ENCODE data around the gene SLC5A1.
A peak's percentile ranks its signal among the peaks of the same experiment; 100 is the strongest.
"Not testable (repeated sequence)": the region's sequence is repeated elsewhere in the genome, so short reads cannot be mapped to it uniquely, and the experiment has no call there.

Gene SLC5A1

DNA sequence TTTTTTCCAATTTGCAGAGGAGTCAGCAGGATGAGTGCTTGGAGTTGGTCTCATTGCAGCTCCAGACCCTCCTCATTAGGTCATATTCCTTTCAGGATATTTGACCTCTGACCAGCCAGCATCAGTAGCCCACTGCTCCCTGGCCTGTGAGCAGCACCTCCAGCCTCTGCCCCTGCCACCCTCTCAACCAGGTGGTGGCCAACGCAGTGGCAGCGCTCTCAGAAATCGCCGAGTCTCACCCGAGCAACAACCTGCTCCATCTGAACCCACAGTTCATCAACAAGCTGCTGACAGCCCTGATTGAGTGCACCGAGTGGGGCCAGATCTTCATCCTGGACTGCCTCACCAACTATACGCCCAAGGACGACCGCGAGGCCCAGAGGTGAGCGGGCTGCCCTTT is 89.1 kb downstream of the SLC5A1 start:
- no peak for DNase-seq (ENCODE audit: low spot score)
- no peaks in the 10 kb centered on the region for H3K9me3 Mint-ChIP-seq
- H3K27me3 Mint-ChIP-seq (ENCODE audit: low read depth): no peaks in the 10 kb centered on the region
- no peak overlapping the region for H3K4me3 Mint-ChIP-seq
- H3K36me3 Mint-ChIP-seq (ENCODE audit: low read depth): no peaks in the 10 kb centered on the region
- H3K27ac Mint-ChIP-seq: no peak overlapping the region
- H3K4me1 Mint-ChIP-seq (ENCODE audit: low read depth): peaks cover 11% of the 10 kb centered on the region

DNA sequence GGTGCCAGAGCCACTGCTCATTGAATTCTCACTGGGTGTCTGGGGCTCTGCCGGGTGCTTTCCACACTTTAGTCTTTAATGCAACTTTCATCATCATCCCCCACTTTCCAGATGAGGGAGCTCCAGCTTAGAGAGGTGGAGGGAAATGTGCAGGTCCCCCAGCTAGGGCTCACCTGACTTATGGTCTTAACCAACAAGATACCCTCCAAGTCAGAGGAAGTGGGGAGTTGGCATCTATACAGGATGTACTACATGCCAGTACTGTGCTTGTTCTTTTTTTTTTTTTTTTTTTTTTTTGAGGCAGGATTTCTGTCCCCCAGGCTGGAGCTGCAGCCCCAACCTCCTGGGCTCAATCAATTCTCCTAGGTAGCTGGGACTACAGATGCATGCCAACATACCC is 89.7 kb downstream of the SLC5A1 start:
- no peaks in the 10 kb centered on the region for H3K9me3 Mint-ChIP-seq
- DNase-seq (ENCODE audit: low spot score): no peak
- no peaks in the 10 kb centered on the region for H3K36me3 Mint-ChIP-seq (ENCODE audit: low read depth)
- H3K4me3 Mint-ChIP-seq: no peak overlapping the region
- no peak overlapping the region for H3K27ac Mint-ChIP-seq
- H3K4me1 Mint-ChIP-seq (ENCODE audit: low read depth): peaks cover 17% of the 10 kb centered on the region
- H3K27me3 Mint-ChIP-seq (ENCODE audit: low read depth): no peaks in the 10 kb centered on the region

DNA sequence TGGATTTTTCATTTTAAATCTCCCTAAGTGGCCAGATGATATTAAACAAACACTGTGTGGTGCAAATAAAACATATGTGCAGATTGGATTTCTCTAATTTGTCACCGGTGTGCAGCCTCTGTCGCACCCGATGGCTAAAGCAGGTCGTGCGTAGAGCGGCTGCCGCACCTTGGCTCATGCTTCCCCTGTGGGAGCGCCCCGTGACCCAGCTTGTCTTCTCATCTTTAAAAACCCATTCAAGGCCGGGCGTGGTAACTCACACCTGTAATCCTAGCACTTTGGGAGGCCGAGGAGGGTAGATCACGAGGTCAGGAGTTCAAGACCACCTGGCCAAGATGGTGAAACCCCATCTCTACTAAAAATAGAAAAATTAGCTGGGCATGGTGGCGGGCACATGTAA is 91.7 kb downstream of the SLC5A1 start:
- H3K4me1 Mint-ChIP-seq (ENCODE audit: low read depth): peaks cover 23% of the 10 kb centered on the region
- not testable (repeated sequence) for H3K9me3 Mint-ChIP-seq; H3K27me3 Mint-ChIP-seq (ENCODE audit: low read depth); H3K36me3 Mint-ChIP-seq (ENCODE audit: low read depth); DNase-seq (ENCODE audit: low spot score); H3K4me3 Mint-ChIP-seq; H3K27ac Mint-ChIP-seq

DNA sequence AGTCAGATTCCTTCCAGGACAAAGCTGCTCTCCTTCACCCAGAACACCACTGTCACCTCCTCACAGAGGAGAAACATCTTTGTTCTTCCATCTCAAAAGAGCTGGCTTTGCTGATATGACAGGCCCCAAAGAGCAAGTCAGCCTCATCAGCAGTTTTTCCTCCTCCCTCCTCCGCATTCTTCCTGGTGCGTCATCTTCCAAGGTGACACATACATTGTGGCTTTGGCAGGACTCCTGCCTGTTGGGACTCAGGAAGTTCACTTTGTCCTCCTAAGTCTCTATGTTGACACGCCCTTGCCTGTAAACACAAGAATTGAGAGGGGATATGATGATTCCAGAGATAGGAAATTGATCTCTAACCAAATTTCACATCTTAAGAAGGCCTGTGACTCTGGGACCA is 92.9 kb downstream of the SLC5A1 start:
- not testable (repeated sequence) for H3K27me3 Mint-ChIP-seq (ENCODE audit: low read depth); H3K27ac Mint-ChIP-seq; H3K9me3 Mint-ChIP-seq; DNase-seq (ENCODE audit: low spot score); H3K36me3 Mint-ChIP-seq (ENCODE audit: low read depth)
- Mint-ChIP-seq H3K4me3 (peak overlapping the region; percentile 62), H3K4me1 (ENCODE audit: low read depth) (peaks cover 23% of the 10 kb centered on the region)

DNA sequence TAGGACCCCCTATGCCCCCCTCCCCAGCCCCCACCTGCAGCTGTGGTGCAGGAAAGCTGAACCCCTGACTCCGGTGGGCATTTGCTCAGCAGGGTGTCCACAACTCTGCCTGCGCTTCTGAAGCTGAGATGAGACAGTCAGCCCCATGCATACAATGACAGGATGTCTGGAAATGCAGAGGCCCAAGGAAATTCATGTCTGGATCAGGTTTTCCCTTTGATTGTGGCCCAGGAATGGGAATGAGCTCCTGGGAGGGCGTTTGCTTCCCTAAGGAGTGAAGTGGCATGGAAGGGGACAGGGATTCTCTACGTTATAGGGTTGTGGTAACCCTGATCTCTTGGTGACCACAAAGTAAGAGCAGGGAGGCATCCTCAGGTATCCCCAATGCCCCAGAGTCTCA is 93.8 kb downstream of the SLC5A1 start:
- not testable (repeated sequence) for H3K27me3 Mint-ChIP-seq (ENCODE audit: low read depth); H3K27ac Mint-ChIP-seq; H3K9me3 Mint-ChIP-seq; DNase-seq (ENCODE audit: low spot score); H3K36me3 Mint-ChIP-seq (ENCODE audit: low read depth)
- H3K4me1 Mint-ChIP-seq (ENCODE audit: low read depth): peaks cover 25% of the 10 kb centered on the region
- H3K4me3 Mint-ChIP-seq: peak overlapping the region; percentile 77

DNA sequence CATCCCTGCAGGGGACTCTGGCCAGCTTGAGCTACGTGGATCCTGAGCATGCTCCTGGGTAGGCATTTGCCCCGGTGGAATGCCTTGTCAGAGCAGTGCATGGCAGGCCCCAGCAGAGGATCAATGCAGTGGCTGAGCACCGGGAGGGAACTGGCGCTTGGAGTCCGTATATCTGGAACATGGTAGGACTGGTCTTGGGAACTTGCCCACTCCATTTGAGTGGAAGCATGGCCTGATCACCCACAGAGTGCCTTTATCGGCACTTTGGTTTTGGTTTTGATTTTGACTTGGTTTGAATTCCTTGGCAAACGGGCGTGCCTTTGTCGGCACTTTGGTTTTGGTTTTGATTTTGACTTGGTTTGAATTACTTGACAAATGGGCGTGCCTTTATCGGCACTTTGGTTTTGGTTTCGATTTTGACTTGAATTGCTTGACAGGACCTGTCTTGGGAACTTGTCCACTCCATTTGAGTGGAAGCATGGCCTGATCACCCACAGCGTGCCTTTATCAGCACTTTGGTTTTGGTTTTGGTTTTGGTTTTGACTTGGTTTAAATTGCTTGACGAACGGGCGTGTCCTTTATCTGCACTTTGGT is 94.8 kb downstream of the SLC5A1 start:
- not testable (repeated sequence) for H3K36me3 Mint-ChIP-seq (ENCODE audit: low read depth); H3K27me3 Mint-ChIP-seq (ENCODE audit: low read depth); H3K9me3 Mint-ChIP-seq
- Mint-ChIP-seq H3K27ac (peak overlapping the region; percentile 78), H3K4me3 (peak overlapping the region; percentile 77), H3K4me1 (ENCODE audit: low read depth) (peaks cover 35% of the 10 kb centered on the region)
- peak; percentile 81 for DNase-seq (ENCODE audit: low spot score)

DNA sequence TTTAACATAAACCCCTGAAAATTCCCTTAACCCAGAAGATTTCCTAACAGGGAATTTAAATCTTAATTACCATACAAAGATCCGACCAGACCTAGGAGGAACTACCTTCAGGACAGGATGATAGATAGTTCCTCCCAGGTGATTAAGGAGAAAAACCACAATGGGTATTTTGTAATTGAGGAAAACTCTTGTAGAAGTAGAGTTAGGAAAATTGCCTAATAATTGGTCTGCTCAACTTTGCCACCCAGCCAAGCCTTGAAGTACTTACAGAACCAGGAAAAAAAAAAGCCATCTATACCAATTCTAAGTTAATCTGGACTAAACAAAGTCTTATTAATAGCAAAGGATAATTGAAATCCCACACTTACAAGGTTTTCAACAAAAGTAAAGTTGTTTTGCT is 95.5 kb downstream of the SLC5A1 start:
- not testable (repeated sequence) for H3K27me3 Mint-ChIP-seq (ENCODE audit: low read depth); H3K36me3 Mint-ChIP-seq (ENCODE audit: low read depth); DNase-seq (ENCODE audit: low spot score); H3K9me3 Mint-ChIP-seq
- H3K4me3 Mint-ChIP-seq: peak overlapping the region; percentile 77
- peaks cover 42% of the 10 kb centered on the region for H3K4me1 Mint-ChIP-seq (ENCODE audit: low read depth)
- peak overlapping the region; percentile 78 for H3K27ac Mint-ChIP-seq

DNA sequence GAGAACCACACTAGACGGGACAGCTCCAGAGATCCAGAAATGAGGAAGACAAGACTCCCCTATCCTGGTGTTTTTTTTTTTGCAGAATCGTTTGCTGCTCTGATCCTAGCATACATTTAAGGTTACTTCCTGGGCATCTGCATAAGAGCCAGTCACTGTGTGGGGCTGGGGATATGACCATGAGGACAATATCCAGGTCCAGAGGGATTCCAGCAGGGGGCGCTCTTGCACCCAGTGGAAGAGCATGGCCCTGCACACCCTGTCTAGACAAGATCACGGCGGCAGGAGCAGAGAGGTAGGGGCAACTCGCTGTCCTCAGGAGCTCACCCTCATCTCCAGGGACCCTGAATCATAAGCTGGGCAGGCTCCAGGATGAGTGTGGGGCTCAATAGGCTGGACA is 97.6 kb downstream of the SLC5A1 start:
- peaks cover 57% of the 10 kb centered on the region for H3K4me1 Mint-ChIP-seq (ENCODE audit: low read depth)
- not testable (repeated sequence) for H3K9me3 Mint-ChIP-seq; H3K4me3 Mint-ChIP-seq; H3K36me3 Mint-ChIP-seq (ENCODE audit: low read depth); H3K27me3 Mint-ChIP-seq (ENCODE audit: low read depth); H3K27ac Mint-ChIP-seq; DNase-seq (ENCODE audit: low spot score)

DNA sequence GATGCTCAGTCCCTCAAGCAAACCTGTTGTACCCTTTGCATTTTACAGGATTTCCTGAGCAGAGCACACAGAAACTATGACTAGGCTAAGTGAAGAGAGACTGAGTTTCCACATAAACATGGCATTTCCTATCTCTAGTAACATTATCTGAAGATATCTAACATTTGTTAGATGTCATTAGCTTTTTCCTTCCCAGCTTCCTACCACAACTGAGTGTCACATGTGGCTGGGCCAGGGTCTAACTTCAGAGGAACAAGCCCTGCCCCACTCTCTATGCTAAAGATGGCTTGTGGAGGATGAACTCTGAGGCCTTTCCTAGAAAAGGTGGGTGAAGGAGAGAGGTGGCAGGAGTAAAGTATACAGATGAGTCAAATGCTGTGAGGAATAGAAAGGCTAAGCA is 99.5 kb downstream of the SLC5A1 start:
- no peaks in the 10 kb centered on the region for H3K27me3 Mint-ChIP-seq (ENCODE audit: low read depth)
- peak overlapping the region; percentile 64 for H3K4me3 Mint-ChIP-seq
- H3K27ac Mint-ChIP-seq: peak overlapping the region; percentile 88
- no peaks in the 10 kb centered on the region for H3K36me3 Mint-ChIP-seq (ENCODE audit: low read depth)
- H3K9me3 Mint-ChIP-seq: peaks cover 8% of the 10 kb centered on the region
- peaks cover 48% of the 10 kb centered on the region for H3K4me1 Mint-ChIP-seq (ENCODE audit: low read depth)
- peak; percentile 54 for DNase-seq (ENCODE audit: low spot score)

DNA sequence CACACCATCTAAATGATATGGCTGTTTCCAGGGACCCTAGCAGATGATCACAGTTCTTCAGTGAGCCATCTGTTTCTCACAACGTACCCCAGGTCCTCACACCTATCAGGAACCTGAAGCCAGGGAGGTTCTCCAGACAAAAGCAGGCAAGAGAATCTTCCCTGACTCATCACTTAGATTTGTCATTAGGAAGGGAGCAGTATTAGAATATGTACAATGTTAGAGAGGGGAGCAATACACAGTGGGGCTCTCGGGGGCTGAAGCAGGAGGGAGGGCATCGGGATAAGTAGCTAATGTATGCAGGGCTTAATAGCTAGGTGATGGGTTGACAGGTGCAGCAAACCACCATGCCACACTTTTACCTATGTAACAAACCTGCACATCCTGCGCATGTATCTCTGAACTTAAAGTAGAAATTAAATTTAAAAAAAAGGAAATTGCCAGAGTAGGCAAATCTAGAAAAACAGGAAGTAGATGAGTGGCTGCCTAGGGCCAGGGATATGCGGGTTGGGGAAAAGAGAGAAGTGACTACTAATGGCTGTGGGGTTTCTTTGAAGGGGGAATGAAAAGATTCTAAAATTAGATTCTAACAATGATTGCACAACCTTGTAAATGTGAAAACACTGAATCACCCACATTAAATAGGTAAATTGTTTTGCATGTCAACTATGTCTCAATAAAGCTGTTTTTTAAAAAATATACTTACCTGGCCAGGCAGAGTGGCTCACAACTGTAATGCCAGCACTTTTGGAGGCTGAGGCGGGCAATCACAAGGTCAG is 101.6 kb downstream of the SLC5A1 start:
- H3K9me3 Mint-ChIP-seq: peaks cover 11% of the 10 kb centered on the region
- peaks cover 4% of the 10 kb centered on the region for H3K27me3 Mint-ChIP-seq (ENCODE audit: low read depth)
- no peak overlapping the region for H3K4me3 Mint-ChIP-seq
- no peak for DNase-seq (ENCODE audit: low spot score)
- H3K36me3 Mint-ChIP-seq (ENCODE audit: low read depth): peaks cover 3% of the 10 kb centered on the region
- H3K27ac Mint-ChIP-seq: peak overlapping the region; percentile 38
- peaks cover 42% of the 10 kb centered on the region for H3K4me1 Mint-ChIP-seq (ENCODE audit: low read depth)

DNA sequence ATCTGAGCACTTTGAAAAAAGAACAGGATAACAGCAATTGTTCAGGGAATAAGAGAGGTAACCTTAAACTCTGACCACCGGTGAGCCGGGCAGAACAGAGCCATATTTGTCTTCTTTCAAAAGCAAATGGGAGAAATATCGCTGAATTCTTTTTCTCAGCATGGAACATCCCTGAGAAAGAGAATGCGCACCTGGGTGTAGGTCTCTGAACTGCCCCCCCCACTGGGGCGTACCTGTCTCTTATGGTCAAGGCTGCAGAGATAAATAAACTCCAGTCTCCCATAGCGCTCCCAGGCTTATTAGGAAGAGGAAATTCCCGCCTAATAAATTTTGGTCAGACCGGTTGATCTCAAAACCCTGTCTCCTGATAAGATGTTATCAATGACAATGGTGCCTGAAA is 104.1 kb downstream of the SLC5A1 start:
- H3K27ac Mint-ChIP-seq; H3K27me3 Mint-ChIP-seq (ENCODE audit: low read depth); H3K4me3 Mint-ChIP-seq; H3K36me3 Mint-ChIP-seq (ENCODE audit: low read depth); DNase-seq (ENCODE audit: low spot score): not testable (repeated sequence)
- Mint-ChIP-seq H3K4me1 (ENCODE audit: low read depth) (peaks cover 48% of the 10 kb centered on the region), H3K9me3 (peaks cover 11% of the 10 kb centered on the region)

DNA sequence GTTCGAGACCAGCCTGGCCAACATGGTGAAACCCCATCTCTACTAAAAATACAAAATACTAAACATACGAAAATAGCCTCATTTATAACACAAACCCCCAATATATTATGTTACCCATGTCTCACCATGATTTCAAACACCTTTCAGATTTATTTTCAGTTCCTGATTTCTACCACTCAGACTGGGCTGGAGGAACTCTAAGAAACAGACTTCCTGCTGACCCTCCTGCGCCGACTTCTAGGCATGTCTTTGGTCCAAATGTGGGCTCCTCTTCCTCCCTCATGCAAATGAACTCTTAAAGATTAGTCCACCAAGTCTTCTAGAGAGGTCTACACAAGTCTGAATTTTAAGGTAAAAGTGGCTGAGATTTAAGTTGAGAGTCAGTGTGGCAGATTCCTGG is 105.3 kb downstream of the SLC5A1 start:
- Mint-ChIP-seq H3K4me1 (ENCODE audit: low read depth) (peaks cover 44% of the 10 kb centered on the region), H3K9me3 (peaks cover 11% of the 10 kb centered on the region)
- DNase-seq (ENCODE audit: low spot score); H3K36me3 Mint-ChIP-seq (ENCODE audit: low read depth); H3K27ac Mint-ChIP-seq; H3K27me3 Mint-ChIP-seq (ENCODE audit: low read depth); H3K4me3 Mint-ChIP-seq: not testable (repeated sequence)

DNA sequence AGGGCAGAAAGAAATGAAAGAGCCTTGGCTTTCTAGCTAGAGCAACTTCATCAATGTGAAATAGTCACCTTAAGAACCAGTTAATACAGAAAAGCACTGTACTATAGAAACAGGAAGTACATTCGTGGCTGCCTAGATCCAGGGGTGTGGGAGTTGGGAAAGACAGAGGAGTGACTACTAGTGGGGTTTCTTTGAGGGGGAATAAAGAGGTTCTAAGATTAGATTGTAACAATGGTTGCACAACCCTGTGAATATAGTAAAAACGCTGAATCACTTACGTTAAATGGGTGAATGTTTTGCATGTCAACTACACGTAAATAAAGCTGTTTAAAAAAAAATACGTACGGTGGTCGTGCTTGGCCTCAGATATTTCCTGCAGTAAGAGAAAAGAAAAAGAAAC is 107.6 kb downstream of the SLC5A1 start:
- H3K4me3 Mint-ChIP-seq; DNase-seq (ENCODE audit: low spot score); H3K27ac Mint-ChIP-seq; H3K36me3 Mint-ChIP-seq (ENCODE audit: low read depth): not testable (repeated sequence)
- peaks cover 30% of the 10 kb centered on the region for H3K4me1 Mint-ChIP-seq (ENCODE audit: low read depth)
- peaks cover 11% of the 10 kb centered on the region for H3K9me3 Mint-ChIP-seq
- H3K27me3 Mint-ChIP-seq (ENCODE audit: low read depth): peaks cover 14% of the 10 kb centered on the region

DNA sequence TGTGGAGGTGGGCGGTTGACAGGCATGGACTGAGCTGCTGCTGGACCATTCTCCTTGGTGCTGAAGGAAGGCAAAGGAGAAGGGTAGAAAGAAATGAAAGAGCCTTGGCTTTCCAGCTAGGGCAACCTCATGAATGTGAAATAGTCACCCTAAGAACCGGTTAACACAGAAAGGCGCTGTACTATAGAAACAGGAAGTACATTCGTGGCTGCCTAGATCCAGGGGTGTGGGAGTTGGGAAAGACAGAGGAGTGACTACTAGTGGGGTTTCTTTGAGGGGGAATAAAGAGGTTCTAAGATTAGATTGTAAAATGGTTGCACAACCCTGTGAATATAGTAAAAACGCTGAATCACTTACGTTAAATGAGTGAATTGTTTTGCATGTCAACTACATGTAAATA is 108.6 kb downstream of the SLC5A1 start:
- not testable (repeated sequence) for H3K27ac Mint-ChIP-seq; H3K4me3 Mint-ChIP-seq; H3K36me3 Mint-ChIP-seq (ENCODE audit: low read depth); DNase-seq (ENCODE audit: low spot score)
- peaks cover 30% of the 10 kb centered on the region for H3K4me1 Mint-ChIP-seq (ENCODE audit: low read depth)
- peaks cover 16% of the 10 kb centered on the region for H3K27me3 Mint-ChIP-seq (ENCODE audit: low read depth)
- peaks cover 11% of the 10 kb centered on the region for H3K9me3 Mint-ChIP-seq

DNA sequence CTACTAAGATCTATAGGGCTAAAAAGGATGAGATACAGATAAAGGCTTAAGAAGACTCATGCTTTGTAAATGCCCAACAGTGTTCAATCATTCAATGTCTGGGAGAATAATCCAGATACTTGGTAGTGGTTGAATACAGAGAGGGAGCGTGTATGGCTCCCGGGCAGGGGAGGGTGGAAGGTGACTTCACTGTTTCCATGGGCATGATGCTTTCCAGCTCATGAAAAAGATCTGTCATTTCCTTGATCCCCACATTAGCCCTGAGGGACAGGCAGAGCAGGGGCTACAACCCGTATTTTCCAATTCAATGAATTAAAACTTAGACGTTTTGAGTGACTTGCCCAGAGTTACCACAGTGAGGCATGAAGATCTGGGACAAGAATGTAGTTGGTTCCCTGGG is 111.7 kb downstream of the SLC5A1 start:
- Mint-ChIP-seq H3K27me3 (ENCODE audit: low read depth) (peaks cover 12% of the 10 kb centered on the region), H3K4me1 (ENCODE audit: low read depth) (peaks cover 23% of the 10 kb centered on the region)
- not testable (repeated sequence) for H3K27ac Mint-ChIP-seq; H3K4me3 Mint-ChIP-seq; DNase-seq (ENCODE audit: low spot score); H3K36me3 Mint-ChIP-seq (ENCODE audit: low read depth); H3K9me3 Mint-ChIP-seq

All from T-helper 2 cell treated with Interferon-gamma antibody and Interleukin-4, amounts not matched to agents 5 μg/mL and 100 μg/mL, for 36 hours (primary cell).